GM18502 (cell line): ENCODE measurements around the gene OSBPL10.

Source experiments
- ATAC-seq: cut with Tn5 transposase; IDR thresholded peaks from one replicate; pipeline ENCODE4 v1.9.1; 2021; ENCODE audit warnings: mild to moderate bottlenecking; ENCODE audit not compliant: unreplicated experiment, poor library complexity

OSBPL10 gene

DNA sequence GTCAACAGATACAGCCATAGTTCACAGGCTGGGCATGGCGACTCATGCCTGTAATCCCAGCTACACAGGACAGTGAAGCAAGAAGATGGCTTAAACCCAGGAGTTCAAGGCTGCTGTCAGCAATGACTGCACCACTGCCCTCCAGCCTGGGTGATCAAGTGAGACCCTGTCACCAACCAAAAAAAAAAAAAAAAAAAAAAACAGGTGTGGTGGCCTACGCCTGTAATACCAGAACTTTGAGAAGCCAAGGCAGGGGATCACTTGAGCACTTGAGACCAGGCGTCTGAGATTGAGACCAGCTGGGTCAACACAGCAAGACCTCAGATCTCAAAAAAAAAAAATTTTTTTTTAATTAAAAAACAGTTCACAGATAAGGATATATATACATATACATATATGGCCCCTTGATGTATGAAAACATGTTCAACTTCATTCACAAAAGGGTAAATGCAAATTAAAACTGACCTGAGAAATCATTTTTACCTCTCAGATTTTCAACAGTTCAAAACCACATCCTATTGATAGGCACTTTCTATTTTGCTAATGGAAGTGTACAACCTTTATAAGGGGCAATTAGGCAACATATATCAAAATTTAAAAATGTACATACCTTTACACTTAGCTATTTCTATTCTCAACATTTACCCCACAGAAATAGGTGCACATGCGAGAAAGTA lies 51.1 kb downstream of the OSBPL10 start:
- ATAC-seq: no peak

- ATAC-seq: no peak
These were observed 53.3 kb downstream of the OSBPL10 start for GRCh38 chr3:31927811-31928210.

- no peak for ATAC-seq
These were observed 54.5 kb downstream of the OSBPL10 start for GRCh38 chr3:31926543-31926942.

GRCh38 chr3:31925271-31925630 lies 55.8 kb downstream of the OSBPL10 start:
- ATAC-seq: no peak

DNA sequence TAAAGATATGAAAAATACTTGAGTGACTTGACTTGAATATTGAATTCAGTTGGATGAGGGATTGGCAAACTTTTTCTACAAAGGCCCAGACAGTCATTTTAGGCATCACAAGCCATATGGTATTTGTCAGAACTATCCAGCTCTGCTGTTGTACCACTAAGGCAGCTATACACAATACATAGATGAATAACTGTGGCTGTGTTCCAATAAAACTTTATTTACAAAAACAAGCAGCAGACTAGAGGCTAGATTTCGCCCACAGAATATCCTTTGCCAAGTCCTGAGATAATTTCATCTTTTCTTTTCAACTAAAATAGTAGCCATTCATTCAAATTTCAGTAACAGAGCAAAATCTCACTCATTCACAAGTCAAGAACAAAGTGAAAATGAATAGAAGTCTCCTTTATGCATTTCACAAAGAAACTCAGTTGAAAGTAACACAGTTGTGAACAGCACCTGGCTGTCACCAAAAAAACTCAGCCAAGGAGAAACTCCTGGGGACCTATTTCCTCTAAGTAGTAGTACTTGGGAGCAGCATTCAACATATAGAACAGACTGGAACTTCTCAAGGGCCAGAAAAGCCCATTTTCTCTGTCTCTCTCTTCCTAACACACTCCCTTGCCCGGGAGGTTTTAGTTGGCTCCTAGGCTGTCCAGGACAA lies 56.3 kb downstream of the OSBPL10 start:
- no peak for ATAC-seq

DNA sequence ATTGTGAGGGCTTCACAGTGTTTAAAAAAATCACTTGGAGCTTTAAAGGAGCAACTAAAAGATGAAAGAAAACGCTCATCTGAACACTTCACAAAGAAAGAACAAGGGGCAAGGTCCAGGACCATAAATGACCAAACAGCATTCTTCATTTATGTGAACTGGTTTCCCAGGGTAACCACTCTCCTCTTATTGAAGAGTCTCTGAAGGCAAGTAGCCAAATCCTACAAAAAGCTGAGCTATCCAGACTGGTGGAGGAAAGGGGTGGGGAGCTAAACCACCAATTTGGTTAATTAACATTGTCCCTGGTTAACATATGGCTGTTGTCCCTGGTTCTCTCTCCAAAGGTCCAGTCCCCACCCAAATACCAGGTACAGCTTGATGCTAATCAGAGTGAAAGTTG lies 58.1 kb downstream of the OSBPL10 start:
- ATAC-seq: no peak

- no peak for ATAC-seq
These were observed 59.2 kb downstream of the OSBPL10 start for GRCh38 chr3:31921837-31922236.

- ATAC-seq: no peak
These were observed 60.8 kb downstream of the OSBPL10 start for GRCh38 chr3:31920310-31920709.

DNA sequence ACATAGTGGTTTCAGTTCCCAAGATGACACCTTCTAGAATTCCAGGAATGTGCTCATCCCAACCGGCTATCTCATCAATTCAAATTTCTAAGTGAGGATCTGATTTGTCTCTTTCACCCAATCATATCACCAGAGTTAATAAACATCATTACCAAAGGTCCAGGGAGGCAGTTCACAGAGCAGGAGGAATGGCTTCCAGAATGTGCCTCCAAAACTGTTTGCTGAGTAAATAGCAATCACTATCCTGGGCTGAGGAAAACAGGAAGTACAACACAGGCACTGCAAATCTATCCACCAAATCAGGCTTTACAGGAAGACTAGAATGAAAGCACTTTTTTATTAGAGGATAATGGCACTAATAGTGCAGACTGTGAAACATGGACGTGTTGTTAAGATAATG lies 61.5 kb downstream of the OSBPL10 start:
- no peak for ATAC-seq

DNA sequence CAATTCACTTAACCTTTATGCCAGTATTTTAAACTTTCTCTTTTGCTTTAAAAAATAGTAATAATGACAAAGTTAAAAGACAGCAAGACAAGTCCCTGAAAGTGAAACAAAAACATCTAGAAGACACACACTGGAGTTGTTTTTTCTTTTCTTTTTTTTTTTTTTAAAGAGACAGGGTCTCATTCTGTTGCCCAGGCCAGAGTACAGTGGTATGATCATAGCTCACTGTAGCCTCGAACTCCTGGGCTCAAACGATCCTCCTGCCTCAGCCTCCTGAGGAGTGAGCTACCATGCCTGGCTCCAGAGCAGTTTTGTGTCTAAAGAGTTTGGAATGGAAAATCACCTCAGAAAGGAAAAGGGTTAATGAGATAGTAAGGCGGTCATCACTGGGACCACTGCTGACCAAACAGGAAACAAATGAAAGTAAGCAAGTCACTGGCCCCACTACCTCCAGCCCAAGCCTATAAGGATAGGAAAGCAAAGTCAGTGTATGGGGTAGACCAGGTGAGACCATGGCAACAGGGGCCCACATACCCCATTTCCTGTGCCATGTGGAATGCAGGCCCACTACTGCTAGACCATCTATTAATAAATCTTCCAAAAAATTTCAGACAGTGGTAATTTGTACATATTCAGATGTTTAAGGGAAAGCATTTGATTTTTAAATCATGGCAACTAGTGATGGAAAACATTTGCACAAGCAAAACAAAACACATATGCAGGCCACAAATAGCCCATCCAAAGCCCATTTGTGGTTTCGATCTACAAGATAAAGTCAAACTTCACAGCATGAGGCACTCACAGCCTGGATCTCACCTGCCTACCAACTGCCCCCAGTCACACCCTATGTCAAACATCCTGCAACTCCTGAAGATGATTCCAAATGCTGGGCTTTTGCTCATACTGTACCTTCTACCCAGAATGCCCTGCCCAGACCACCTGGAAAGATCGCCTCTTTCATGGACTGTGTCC lies 62.6 kb downstream of the OSBPL10 start:
- peak; percentile 76 for ATAC-seq

DNA sequence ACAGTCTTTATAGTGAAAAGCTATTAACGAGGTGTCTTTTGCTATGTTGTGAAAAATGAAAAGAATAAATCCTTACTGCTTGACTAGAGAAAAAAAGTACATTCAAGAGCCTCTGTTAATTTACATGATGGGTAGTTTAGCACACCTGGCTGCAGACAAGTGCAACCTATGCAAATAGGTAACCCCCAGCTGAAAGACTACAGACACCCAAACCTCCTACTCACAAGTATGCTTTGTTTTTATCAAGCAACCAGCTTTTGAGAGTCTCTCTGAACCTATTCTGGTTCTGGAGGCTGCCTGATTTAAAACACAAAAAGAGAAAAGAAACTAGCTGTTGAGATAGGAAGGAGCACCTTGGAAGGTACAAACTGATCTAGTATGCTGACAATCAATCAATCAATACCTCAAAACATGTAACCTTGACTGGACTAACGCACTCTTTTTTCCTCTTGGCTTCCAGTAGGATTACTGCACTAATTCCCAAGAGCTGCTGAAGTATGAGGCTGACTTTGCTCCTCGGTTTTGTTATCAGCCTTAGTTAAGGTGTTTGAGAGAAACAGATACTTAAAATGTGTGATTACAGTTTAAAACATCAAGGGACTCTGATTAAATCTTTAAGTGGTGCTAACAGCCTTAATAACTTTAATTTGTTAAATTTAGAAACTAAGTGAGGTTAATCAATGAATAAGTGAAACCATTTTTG lies 63.6 kb downstream of the OSBPL10 start:
- ATAC-seq: peak; percentile 80

GRCh38 chr3:31911643-31912042 lies 69.4 kb downstream of the OSBPL10 start:
- ATAC-seq: no peak

GRCh38 chr3:31911124-31911523 lies 69.9 kb downstream of the OSBPL10 start:
- no peak for ATAC-seq

DNA sequence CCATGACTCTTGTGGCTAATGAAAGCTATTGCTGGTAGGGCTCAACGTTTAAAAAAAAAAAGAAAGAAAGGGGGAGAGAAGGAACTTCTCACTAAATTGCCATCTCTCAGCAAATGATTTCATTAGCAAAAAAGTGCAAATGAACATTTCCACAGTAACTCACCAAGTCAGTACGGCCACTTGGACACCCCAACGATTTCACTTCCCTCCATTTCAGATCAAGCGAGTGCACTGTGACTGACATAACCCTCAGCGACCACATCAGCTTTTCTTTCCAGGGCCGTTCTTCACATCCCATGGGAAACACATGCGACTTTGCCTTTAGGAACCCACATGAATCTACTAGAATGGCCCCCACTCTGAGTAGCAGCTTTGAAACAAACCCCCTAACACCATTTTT lies 71.6 kb downstream of the OSBPL10 start:
- ATAC-seq: no peak

GRCh38 chr3:31908391-31909097 lies 72.5 kb downstream of the OSBPL10 start:
- ATAC-seq: no peak

DNA sequence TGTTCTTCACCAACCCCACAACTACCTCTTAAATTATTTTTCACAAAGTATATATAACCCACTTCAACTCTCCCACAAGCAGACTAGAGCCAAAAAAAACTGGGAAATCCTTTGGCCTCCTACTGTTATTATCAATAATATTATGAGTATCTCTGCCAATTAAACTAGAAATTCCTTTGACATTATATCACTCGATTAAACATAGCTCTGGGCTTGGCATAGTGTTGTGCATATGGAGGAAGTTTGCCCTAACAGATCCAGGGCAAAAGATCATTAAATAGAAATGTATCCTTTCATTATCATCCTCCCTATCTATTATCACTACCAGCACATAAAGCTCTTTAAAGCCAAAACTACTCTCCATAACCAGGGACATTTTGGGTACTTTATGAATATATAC lies 74.9 kb downstream of the OSBPL10 start:
- no peak for ATAC-seq

DNA sequence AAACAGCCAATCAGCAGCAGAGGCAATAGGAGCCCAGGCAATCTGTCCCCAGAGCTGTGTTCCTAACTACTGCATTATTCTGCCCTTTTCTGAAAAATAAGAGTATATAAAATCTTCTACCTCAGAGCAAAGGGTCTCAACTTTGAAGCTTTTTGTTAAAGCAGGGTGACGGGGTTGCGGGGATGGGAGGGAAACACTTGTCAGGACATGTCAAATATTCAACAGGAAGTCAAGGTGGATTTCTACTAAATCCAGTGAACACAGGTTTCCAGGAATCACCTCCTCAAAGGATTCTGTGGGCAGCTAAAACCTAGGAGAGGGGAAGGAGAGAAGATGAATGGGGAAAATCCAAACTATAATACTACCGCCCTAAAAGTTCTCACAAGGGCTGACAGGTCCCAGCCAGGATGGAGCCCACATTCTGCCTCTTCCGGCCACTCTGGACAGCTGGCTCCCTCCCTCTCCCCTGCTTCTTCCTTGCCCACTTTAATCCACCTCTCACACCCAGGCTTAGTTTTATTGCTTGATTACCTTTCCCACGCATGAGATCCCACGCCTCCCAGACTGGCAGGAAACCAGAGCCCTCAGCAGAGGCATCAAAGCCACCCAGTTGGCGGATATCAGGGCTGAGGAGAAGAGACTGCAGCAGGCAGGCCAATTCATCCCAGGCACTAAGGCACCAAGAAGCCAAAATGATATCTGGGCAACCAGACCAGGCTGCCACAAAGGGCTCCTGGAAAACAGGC lies 77.2 kb downstream of the OSBPL10 start:
- no peak for ATAC-seq

GRCh38 chr3:31900583-31900982 lies 80.5 kb downstream of the OSBPL10 start:
- ATAC-seq: no peak
